Measurements from ENCODE around the gene CKAP4. TPM values are rescaled to one million over a fixed set of nuclear protein-coding genes. Genes with fewer than 3 reads are reported as not detected.

Gene CKAP4
- polyA plus RNA-seq, 1 donor = 108 TPM

GRCh38 chr12:106245767-106246166 is 2.1 kb downstream of the CKAP4 start:
- DNase-seq = no peak

GRCh38 chr12:106243620-106244019 is 4.2 kb downstream of the CKAP4 start:
- no peak for DNase-seq

- DNase-seq = no peak
Measured at GRCh38 chr12:106240821-106241220, 7.0 kb downstream of the CKAP4 start.

- DNase-seq = no peak
Measured at GRCh38 chr12:106239951-106240335, 7.9 kb downstream of the CKAP4 start.

GRCh38 chr12:106239241-106239950 is 8.4 kb downstream of the CKAP4 start:
- DNase-seq = no peak

- no peak for DNase-seq
Measured at GRCh38 chr12:106238146-106238545, 9.7 kb downstream of the CKAP4 start.

- DNase-seq = no peak
Measured at GRCh38 chr12:106235770-106236169, 12.1 kb downstream of the CKAP4 start.

- no peak for DNase-seq
Measured at GRCh38 chr12:106234449-106234848, 13.4 kb downstream of the CKAP4 start.

GRCh38 chr12:106233011-106233410 is 14.8 kb downstream of the CKAP4 start:
- DNase-seq = no peak

GRCh38 chr12:106229036-106229591 is 18.7 kb downstream of the CKAP4 start:
- no peak for DNase-seq

GRCh38 chr12:106228320-106228710 is 19.5 kb downstream of the CKAP4 start:
- DNase-seq = no peak

GRCh38 chr12:106227641-106228319 is 20.0 kb downstream of the CKAP4 start:
- DNase-seq = no peak

- DNase-seq = peak; percentile 63
Measured at GRCh38 chr12:106226884-106227640, 20.8 kb downstream of the CKAP4 start.

- no peak for DNase-seq
Measured at GRCh38 chr12:106224355-106224706, 23.5 kb downstream of the CKAP4 start.

- DNase-seq = peak; percentile 57
Measured at GRCh38 chr12:106223485-106224354, 24.1 kb downstream of the CKAP4 start.

GRCh38 chr12:106220536-106220935 is 27.3 kb downstream of the CKAP4 start:
- DNase-seq = no peak

GRCh38 chr12:106219043-106219442 is 28.8 kb downstream of the CKAP4 start:
- DNase-seq = no peak

- DNase-seq = no peak
Measured at GRCh38 chr12:106217706-106218105, 30.1 kb downstream of the CKAP4 start.

GRCh38 chr12:106214571-106214970 is 33.2 kb downstream of the CKAP4 start:
- DNase-seq = peak; percentile 48

GRCh38 chr12:106213662-106214061 is 34.2 kb downstream of the CKAP4 start:
- no peak for DNase-seq

GRCh38 chr12:106211973-106212372 is 35.8 kb downstream of the CKAP4 start:
- no peak for DNase-seq

Data from left kidney (tissue), 2 donors.